Measurements from ENCODE around the gene IL34.

The IL34 gene

DNA sequence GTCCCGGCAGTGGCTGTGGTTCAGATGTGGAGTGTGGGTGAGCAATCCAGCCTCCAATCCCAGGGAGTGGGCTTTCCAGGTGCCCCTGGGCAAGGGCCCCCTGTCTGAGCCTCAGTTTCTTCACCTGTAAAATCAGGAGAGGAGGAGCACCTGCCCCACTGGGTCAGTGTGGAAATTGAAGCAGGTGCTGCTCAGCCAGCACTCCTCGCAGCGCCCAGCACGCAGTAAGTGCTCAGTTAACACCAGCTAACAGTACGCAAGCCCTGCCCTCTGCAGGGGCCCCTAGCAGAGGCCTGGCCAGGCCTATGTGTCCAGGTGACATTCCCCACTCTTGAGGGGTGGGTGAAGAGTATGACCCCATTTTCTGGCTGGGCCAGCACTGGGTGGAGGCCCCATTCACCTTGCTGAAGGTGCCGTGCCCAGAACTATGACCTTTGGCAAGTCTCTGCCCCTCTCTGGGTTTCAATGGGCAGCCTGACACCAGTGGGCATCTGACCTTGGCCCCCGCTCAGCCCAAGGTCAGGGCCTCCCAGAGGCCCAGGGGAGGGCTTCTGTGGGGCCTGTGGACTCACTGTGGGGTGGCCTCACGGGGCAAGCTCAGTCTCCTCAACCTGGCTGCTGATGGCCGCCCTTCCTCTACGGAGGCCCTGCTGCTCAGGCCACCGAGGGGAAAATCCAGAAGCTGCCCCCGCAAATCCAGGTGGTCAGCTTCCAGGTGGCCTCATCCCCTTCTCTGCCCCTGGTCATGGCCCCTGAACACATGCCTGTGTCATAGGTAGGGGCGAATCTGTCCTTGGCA lies 37.0 kb downstream of the IL34 start:
- Histone ChIP-seq H2AFZ (ENCODE audit: low read length) (no peak overlapping the region), H3K27me3 (replicated peaks; ENCODE audit: insufficient read depth, low read length) (no peaks in the 10 kb centered on the region; the same call in 1 of the 2 replicates), H4K20me1 (ENCODE audit: insufficient read depth, low read length) (no peaks in the 10 kb centered on the region), H3K9me3 (replicated peaks; ENCODE audit: insufficient read depth, low read length) (no peaks in the 10 kb centered on the region), H3F3A (ENCODE audit: insufficient read depth, low read length) (peaks cover 3% of the 10 kb centered on the region; the same call in 1 of the 2 replicates), H3K4me3 (ENCODE audit: low read length) (no peak overlapping the region), H3K4me1 (ENCODE audit: low read length) (no peaks in the 10 kb centered on the region), H3K27ac (ENCODE audit: low read length) (no peak overlapping the region), H3K4me2 (ENCODE audit: low read depth, low read length) (no peak overlapping the region), H3K36me3 (replicated peaks; ENCODE audit: insufficient read depth, low read length) (no peaks in the 10 kb centered on the region), H3K9ac (ENCODE audit: low read length) (no peak overlapping the region), H3K9me2 (replicated peaks; ENCODE audit: insufficient read depth, low read length) (no peaks in the 10 kb centered on the region), H3K79me2 (ENCODE audit: low read length) (no peaks in the 10 kb centered on the region)
- no peak for DNase-seq
- TF ChIP-seq, protein P1, sequence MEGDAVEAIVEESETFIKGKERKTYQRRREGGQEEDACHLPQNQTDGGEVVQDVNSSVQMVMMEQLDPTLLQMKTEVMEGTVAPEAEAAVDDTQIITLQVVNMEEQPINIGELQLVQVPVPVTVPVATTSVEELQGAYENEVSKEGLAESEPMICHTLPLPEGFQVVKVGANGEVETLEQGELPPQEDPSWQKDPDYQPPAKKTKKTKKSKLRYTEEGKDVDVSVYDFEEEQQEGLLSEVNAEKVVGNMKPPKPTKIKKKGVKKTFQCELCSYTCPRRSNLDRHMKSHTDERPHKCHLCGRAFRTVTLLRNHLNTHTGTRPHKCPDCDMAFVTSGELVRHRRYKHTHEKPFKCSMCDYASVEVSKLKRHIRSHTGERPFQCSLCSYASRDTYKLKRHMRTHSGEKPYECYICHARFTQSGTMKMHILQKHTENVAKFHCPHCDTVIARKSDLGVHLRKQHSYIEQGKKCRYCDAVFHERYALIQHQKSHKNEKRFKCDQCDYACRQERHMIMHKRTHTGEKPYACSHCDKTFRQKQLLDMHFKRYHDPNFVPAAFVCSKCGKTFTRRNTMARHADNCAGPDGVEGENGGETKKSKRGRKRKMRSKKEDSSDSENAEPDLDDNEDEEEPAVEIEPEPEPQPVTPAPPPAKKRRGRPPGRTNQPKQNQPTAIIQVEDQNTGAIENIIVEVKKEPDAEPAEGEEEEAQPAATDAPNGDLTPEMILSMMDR (IDR thresholded peaks at IDR 0.05; ENCODE audit: low read length) = no peak

- H3K4me2 ChIP-seq (ENCODE audit: low read depth, low read length) = no peak overlapping the region
- DNase-seq = no peak
- H3K9ac ChIP-seq (ENCODE audit: low read length) = no peak overlapping the region
Observed at GRCh38 chr16:70684146-70685060, 38.0 kb downstream of the IL34 start.

GRCh38 chr16:70685061-70685937 lies 38.9 kb downstream of the IL34 start:
- Histone ChIP-seq H3K36me3 (replicated peaks; ENCODE audit: insufficient read depth, low read length) (no peaks in the 10 kb centered on the region), H3F3A (ENCODE audit: insufficient read depth, low read length) (peaks cover 3% of the 10 kb centered on the region; the same call in 1 of the 2 replicates), H3K27ac (ENCODE audit: low read length) (no peak overlapping the region), H3K9me2 (replicated peaks; ENCODE audit: insufficient read depth, low read length) (no peaks in the 10 kb centered on the region), H3K9me3 (replicated peaks; ENCODE audit: insufficient read depth, low read length) (no peaks in the 10 kb centered on the region), H3K4me2 (ENCODE audit: low read depth, low read length) (peak overlapping the region; percentile 59; the same call in 1 of the 2 replicates), H3K4me3 (ENCODE audit: low read length) (peak overlapping the region; percentile 34; the same call in 1 of the 2 replicates), H3K79me2 (ENCODE audit: low read length) (no peaks in the 10 kb centered on the region), H3K9ac (ENCODE audit: low read length) (no peak overlapping the region), H3K27me3 (replicated peaks; ENCODE audit: insufficient read depth, low read length) (no peaks in the 10 kb centered on the region; the same call in 1 of the 2 replicates), H3K4me1 (ENCODE audit: low read length) (no peaks in the 10 kb centered on the region), H2AFZ (ENCODE audit: low read length) (no peak overlapping the region), H4K20me1 (ENCODE audit: insufficient read depth, low read length) (no peaks in the 10 kb centered on the region)
- TF ChIP-seq EZH2 (optimal IDR thresholded peaks at IDR 0.05; ENCODE audit: low read depth, low read length) = no peak
- no peak for TF ChIP-seq EZH2phosphoT487 (IDR thresholded peaks at IDR 0.05; ENCODE audit: low read length)
- TF ChIP-seq, protein P1 (IDR thresholded peaks at IDR 0.05; ENCODE audit: low read length) = no peak
- DNase-seq = no peak

More at GRCh38 chr16:70684146-70685060, 38.0 kb downstream of the IL34 start:
- no peak overlapping the region for H3K27ac ChIP-seq (ENCODE audit: low read length)
- H3F3A ChIP-seq (ENCODE audit: insufficient read depth, low read length) = peaks cover 3% of the 10 kb centered on the region; the same call in 1 of the 2 replicates
- no peak for TF ChIP-seq EZH2 (optimal IDR thresholded peaks at IDR 0.05; ENCODE audit: low read depth, low read length)
- TF ChIP-seq, protein P1 (IDR thresholded peaks at IDR 0.05; ENCODE audit: low read length) = no peak
- TF ChIP-seq EZH2phosphoT487 (IDR thresholded peaks at IDR 0.05; ENCODE audit: low read length) = no peak
- H3K36me3 ChIP-seq (replicated peaks; ENCODE audit: insufficient read depth, low read length) = no peaks in the 10 kb centered on the region
- H3K79me2 ChIP-seq (ENCODE audit: low read length) = no peaks in the 10 kb centered on the region
- H3K4me3 ChIP-seq (ENCODE audit: low read length) = no peak overlapping the region
- H4K20me1 ChIP-seq (ENCODE audit: insufficient read depth, low read length) = no peaks in the 10 kb centered on the region
- no peaks in the 10 kb centered on the region for H3K9me2 ChIP-seq (replicated peaks; ENCODE audit: insufficient read depth, low read length)
- no peak overlapping the region for H2AFZ ChIP-seq (ENCODE audit: low read length)
- no peaks in the 10 kb centered on the region for H3K9me3 ChIP-seq (replicated peaks; ENCODE audit: insufficient read depth, low read length)
- H3K27me3 ChIP-seq (replicated peaks; ENCODE audit: insufficient read depth, low read length) = no peaks in the 10 kb centered on the region; the same call in 1 of the 2 replicates
- no peaks in the 10 kb centered on the region for H3K4me1 ChIP-seq (ENCODE audit: low read length)
